B cell (primary cell): ENCODE results near the gene BCL2. TPM values are rescaled to one million over a fixed set of nuclear protein-coding genes. Genes with fewer than 3 reads are reported as not detected.

Source experiments
- ATAC-seq: fragments of 200-7000 bp; cut with Tn5 transposase; one replicate; pipeline ENCODE4 v1.10.0; 2021; ENCODE audit warnings: low read depth, mild to moderate bottlenecking, moderate number of reproducible peaks, moderate library complexity
- CTCF ChIA-PET: fragments of 350-600 bp; sonication (Branson Sonifier 250); formaldehyde crosslinking; loops from one replicate; lab custom pipeline; 2021; ENCODE audit warnings: antibody characterized with exemption, inconsistent platforms; lab: Charles Lee
- POLR2A ChIA-PET: fragments of 350-600 bp; sonication (Branson Sonifier 250); formaldehyde crosslinking; loops from one replicate; lab custom pipeline; 2021; ENCODE audit warnings: antibody characterized with exemption; lab: Charles Lee
- DNase-seq: peaks from one replicate; pipeline ENCODE4 v3.0.0; 2013
- H2AFZ ChIP-seq: 2 replicates; pipeline ENCODE4 v1.6.1; 2012; ENCODE audit warnings: mild to moderate bottlenecking, low read depth, low read length; ENCODE audit not compliant: insufficient read depth, poor library complexity, severe bottlenecking
- H3K27ac ChIP-seq, 2 donors: 1 replicate in 1 of 2; 2 replicates in 1 of 2; pipeline ENCODE4 v1.5.1; 2012 to 2013; ENCODE audit warnings: low read length in 2 of 2, mild to moderate bottlenecking in 2 of 2, moderate library complexity in 1 of 2
- H3K27me3 ChIP-seq, 4 experiments: fragments of 200-600 bp in 1 of 4; sonication (generic) in 1 of 4; replicated peaks in 1 of 4; 1 replicate in 2 of 4; 2 replicates in 2 of 4; pipeline versions ENCODE4 v1.6.1 to v1.7.0; 2013 to 2016; ENCODE audit warnings: low read length in 3 of 4, mild to moderate bottlenecking in 2 of 4, mixed read lengths in 1 of 4, moderate library complexity in 1 of 4; ENCODE audit not compliant: insufficient read depth in 4 of 4, control insufficient read depth in 3 of 4; ENCODE audit errors: control extremely low read depth in 1 of 4
- H3K36me3 ChIP-seq, 2 experiments: replicated peaks in 1 of 2; 1 replicate in 1 of 2; 2 replicates in 1 of 2; pipeline versions ENCODE4 v1.6.1 to v1.7.1; 2013; ENCODE audit warnings: low read length in 1 of 2; ENCODE audit not compliant: insufficient read depth in 2 of 2, control insufficient read depth in 1 of 2; ENCODE audit errors: control extremely low read depth in 1 of 2, extremely low read depth in 1 of 2
- H3K4me1 ChIP-seq, 2 donors: fragments of 200-600 bp in 1 of 2; sonication (generic) in 1 of 2; 1 replicate in 1 of 2; 2 replicates in 1 of 2; pipeline versions ENCODE4 v1.5.1 to v1.6.1; 2013 to 2017; ENCODE audit warnings: low read length in 2 of 2; ENCODE audit not compliant: control insufficient read depth in 2 of 2, insufficient read depth in 2 of 2
- H3K4me2 ChIP-seq: replicated peaks from 2 replicates; pipeline ENCODE3; 2012; ENCODE audit warnings: mild to moderate bottlenecking, low read depth, low read length; ENCODE audit not compliant: poor library complexity, severe bottlenecking
- H3K4me3 ChIP-seq, 5 experiments: fragments of 200-600 bp in 1 of 5; sonication (generic) in 1 of 5; 1 replicate in 3 of 5; 2 replicates in 2 of 5; pipeline versions ENCODE4 v1.5.1 to v1.7.0; 2011 to 2016; ENCODE audit warnings: low read length in 4 of 5, mild to moderate bottlenecking in 4 of 5, low read depth in 2 of 5, control low read depth in 1 of 5, moderate library complexity in 1 of 5; ENCODE audit not compliant: insufficient read depth in 1 of 5; ENCODE audit errors: control extremely low read depth in 1 of 5, extremely low read depth in 1 of 5
- H3K79me2 ChIP-seq: fragments of 200-600 bp; sonication (generic); one replicate; pipeline ENCODE4 v1.6.0; 2016; ENCODE audit warnings: low read length; ENCODE audit not compliant: control insufficient read depth, insufficient read depth
- H3K9ac ChIP-seq: fragments of 200-600 bp; sonication (generic); 2 replicates; pipeline ENCODE4 v1.6.1; 2017; ENCODE audit warnings: mild to moderate bottlenecking, low read length, moderate library complexity
- H3K9me3 ChIP-seq, 3 donors: one replicate each; pipeline versions ENCODE4 v1.6.1 to v1.7.1; 2013; ENCODE audit warnings: low read length in 2 of 3; ENCODE audit not compliant: control insufficient read depth in 2 of 3, insufficient read depth in 1 of 3; ENCODE audit errors: control extremely low read depth in 1 of 3
- H4K20me1 ChIP-seq: 2 replicates; pipeline ENCODE4 v1.6.0; 2012; ENCODE audit warnings: mild to moderate bottlenecking, low read length; ENCODE audit not compliant: insufficient read depth, control insufficient read depth, poor library complexity, severe bottlenecking
- H3K27ac Mint-ChIP-seq: one replicate; pipeline ENCODE4 v1.8.0; 2021; ENCODE audit warnings: mixed read lengths
- H3K27me3 Mint-ChIP-seq: one replicate; pipeline ENCODE4 v1.8.0; 2021; ENCODE audit warnings: mixed read lengths
- H3K4me1 Mint-ChIP-seq: one replicate; pipeline ENCODE4 v1.8.0; 2021; ENCODE audit warnings: mixed read lengths
- H3K4me3 Mint-ChIP-seq: one replicate; pipeline ENCODE4 v1.8.0; 2021; ENCODE audit warnings: mixed read lengths
- H3K9me3 Mint-ChIP-seq: one replicate; pipeline ENCODE4 v1.8.0; 2022; ENCODE audit warnings: mixed read lengths; ENCODE audit not compliant: insufficient read depth
- EZH2 ChIP-seq: IDR thresholded peaks from 2 replicates; pipeline ENCODE4 v1.6.1; 2012; ENCODE audit warnings: borderline replicate concordance, low read depth, mild to moderate bottlenecking, moderate library complexity, low read length; ENCODE audit not compliant: insufficient read depth, poor library complexity, severe bottlenecking
- WGBS: methylation state at CpG from one replicate; pipeline ENCODE4 v1.1.5; 2013; ENCODE audit warnings: missing lambda C conversion rate; ENCODE audit not compliant: insufficient coverage; 5-methylcytosine and 5-hydroxymethylcytosine counted together
- intact Hi-C: fragments of 100-400 bp; cut with micrococcal nuclease; formaldehyde crosslinking; loops from one replicate; pipeline ENCODE4 v1.10.0; 2022
- polyA plus RNA-seq: library from polyadenylated mRNA; depleted of rRNA; stranded (reverse); fragments of >200 nt; gene quantifications from 2 replicates; pipeline ENCODE4 v1.2.3, GENCODE V29; 2012
- total RNA-seq, 2 donors: library from RNA; stranded (reverse); fragments of 120-200 nt in 1 of 2; gene quantifications; 1 replicate in 1 of 2; 2 replicates in 1 of 2; pipeline versions ENCODE4 v1.2.3 to v1.2.4, GENCODE V29; 2013 to 2022
- TF ChIP-seq, protein P1 (sequence below): fragments of 200-600 bp; IDR thresholded peaks from one replicate; pipeline ENCODE4 v1.8.0; 2022; ENCODE audit warnings: antibody characterized with exemption, mild to moderate bottlenecking

The BCL2 gene
- total and polyA plus RNA-seq, 2 donors (not counting 1 experiment from before 2014, with no cell fraction given): 27.6 to 144 TPM

DNA sequence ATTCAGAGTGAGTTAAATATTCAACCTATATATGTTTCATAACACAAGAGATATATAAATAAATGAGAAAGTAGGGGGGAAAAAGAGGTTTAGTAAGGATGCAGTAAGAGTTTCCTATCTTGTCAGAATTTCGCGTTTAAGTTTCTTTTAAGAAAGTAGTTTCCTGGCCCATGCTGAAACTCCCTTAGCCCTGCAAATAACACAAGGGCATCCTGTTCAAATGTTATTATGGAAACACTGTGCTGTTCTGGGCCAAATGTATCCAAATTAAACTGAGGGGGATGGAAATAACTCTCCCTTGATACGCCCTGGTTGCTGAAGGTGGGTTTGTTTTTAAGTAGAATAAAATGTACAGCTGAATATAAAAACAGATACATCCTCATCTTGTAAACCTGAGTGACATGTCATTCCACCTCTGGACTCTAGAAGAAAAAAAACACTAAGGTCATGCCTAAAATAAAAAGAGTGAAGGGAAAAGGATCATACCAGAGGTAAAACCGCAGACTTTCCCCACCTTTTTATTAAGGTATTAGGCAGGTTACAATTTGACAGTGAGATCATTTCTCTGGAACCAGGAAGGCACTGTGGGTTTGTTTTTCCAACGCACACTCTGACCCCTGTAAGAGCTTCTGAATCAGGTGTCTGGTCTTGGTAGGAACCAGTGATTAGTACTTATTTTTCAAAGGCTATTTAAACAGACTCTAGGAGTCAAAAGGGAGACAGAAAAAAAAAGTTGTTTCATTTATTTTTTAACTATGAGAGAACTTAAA is 16.7 kb downstream of the BCL2 start:
- Mint-ChIP-seq H3K9me3 (no peaks in the 10 kb centered on the region), H3K27ac (peak overlapping the region; percentile 48), H3K27me3 (no peaks in the 10 kb centered on the region), H3K4me1 (peaks cover 84% of the 10 kb centered on the region), H3K4me3 (peak overlapping the region; percentile 41)
- no peaks in the 10 kb centered on the region for H3K9me3 ChIP-seq
- H3K4me1 ChIP-seq: peaks cover 43 to 45% of the 10 kb centered on the region in 2 donors
- no peaks in the 10 kb centered on the region for H4K20me1 ChIP-seq
- H3K4me2 ChIP-seq: peak overlapping the region; percentile 43
- peaks cover 0 to 24% of the 10 kb centered on the region in 2 experiments for H3K36me3 ChIP-seq
- H2AFZ ChIP-seq: peak overlapping the region; percentile 6
- WGBS: no CpG with 5 or more reads among the region's 5 CpGs
- ChIA-PET POLR2A (interaction anchor here (1.0 kb wide), 1 partner anchor 10 kb away, joined by 4 read pairs; no protein-coding TSS in a partner anchor), CTCF (interaction anchor here (0.7 to 3.1 kb wide), 3 partner anchors 10 to 107 kb away, joined by 3 to 15 read pairs (median 13); no protein-coding TSS in a partner anchor)
- intact Hi-C loops: loop anchor here (1.0 kb wide), 1 partner anchor 8 kb away; no protein-coding TSS in a partner anchor
- H3K4me3 ChIP-seq: no peak overlapping the region
- ATAC-seq (no peak), DNase-seq (no peak)
- no peaks in the 10 kb centered on the region for H3K27me3 ChIP-seq
- peaks cover 100% of the 10 kb centered on the region for H3K79me2 ChIP-seq
- no peak overlapping the region for H3K27ac ChIP-seq
- no peak overlapping the region for H3K9ac ChIP-seq
- TF ChIP-seq EZH2: no peak
- TF ChIP-seq, protein P1, sequence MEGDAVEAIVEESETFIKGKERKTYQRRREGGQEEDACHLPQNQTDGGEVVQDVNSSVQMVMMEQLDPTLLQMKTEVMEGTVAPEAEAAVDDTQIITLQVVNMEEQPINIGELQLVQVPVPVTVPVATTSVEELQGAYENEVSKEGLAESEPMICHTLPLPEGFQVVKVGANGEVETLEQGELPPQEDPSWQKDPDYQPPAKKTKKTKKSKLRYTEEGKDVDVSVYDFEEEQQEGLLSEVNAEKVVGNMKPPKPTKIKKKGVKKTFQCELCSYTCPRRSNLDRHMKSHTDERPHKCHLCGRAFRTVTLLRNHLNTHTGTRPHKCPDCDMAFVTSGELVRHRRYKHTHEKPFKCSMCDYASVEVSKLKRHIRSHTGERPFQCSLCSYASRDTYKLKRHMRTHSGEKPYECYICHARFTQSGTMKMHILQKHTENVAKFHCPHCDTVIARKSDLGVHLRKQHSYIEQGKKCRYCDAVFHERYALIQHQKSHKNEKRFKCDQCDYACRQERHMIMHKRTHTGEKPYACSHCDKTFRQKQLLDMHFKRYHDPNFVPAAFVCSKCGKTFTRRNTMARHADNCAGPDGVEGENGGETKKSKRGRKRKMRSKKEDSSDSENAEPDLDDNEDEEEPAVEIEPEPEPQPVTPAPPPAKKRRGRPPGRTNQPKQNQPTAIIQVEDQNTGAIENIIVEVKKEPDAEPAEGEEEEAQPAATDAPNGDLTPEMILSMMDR: no peak

- H3K4me1 ChIP-seq: peaks cover 37 to 39% of the 10 kb centered on the region in 2 donors
- peaks cover 81% of the 10 kb centered on the region for H3K4me1 Mint-ChIP-seq
- peak overlapping the region; percentile 31 for H3K4me3 Mint-ChIP-seq
- H3K9ac ChIP-seq: no peak overlapping the region
- POLR2A ChIA-PET: interaction anchor here (1.0 kb wide), 1 partner anchor 9 kb away, joined by 4 read pairs; no protein-coding TSS in a partner anchor
- peaks cover 0 to 27% of the 10 kb centered on the region in 2 experiments for H3K36me3 ChIP-seq
- intact Hi-C loops: no loop called here
- H2AFZ ChIP-seq: no peak overlapping the region
- peaks cover 100% of the 10 kb centered on the region for H3K79me2 ChIP-seq
- CTCF ChIA-PET: interaction anchor here (0.7 to 3.1 kb wide), 4 partner anchors 10 to 106 kb away, joined by 3 to 15 read pairs (median 8); no protein-coding TSS in a partner anchor
- H3K27me3 Mint-ChIP-seq: no peaks in the 10 kb centered on the region
- no peaks in the 10 kb centered on the region for H4K20me1 ChIP-seq
- DNase-seq: no peak
- no peaks in the 10 kb centered on the region for H3K9me3 Mint-ChIP-seq
- TF ChIP-seq, protein P1: no peak
- no peak for TF ChIP-seq EZH2
- H3K4me2 ChIP-seq: no peak overlapping the region
- no CpG with 5 or more reads among the region's 4 CpGs for WGBS
- H3K27me3 ChIP-seq: no peaks in the 10 kb centered on the region
- H3K4me3 ChIP-seq: no peak overlapping the region
- no peaks in the 10 kb centered on the region for H3K9me3 ChIP-seq
- H3K27ac Mint-ChIP-seq: peak overlapping the region; percentile 46
- H3K27ac ChIP-seq: no peak overlapping the region
- ATAC-seq: no peak
Measured at GRCh38 chr18:63302220-63302619, 17.3 kb downstream of the BCL2 start.
